OCI-LY7 (cell line): Measurements from ENCODE around the gene TANGO2. TPM values are rescaled to one million over a fixed set of nuclear protein-coding genes. Genes with fewer than 3 reads are reported as not detected.

Source experiments
- BruUV-seq: library from RNA; stranded (reverse); fragments of 400-500 nt; replicated peaks from 2 replicates; lab custom pipeline; 2021; lab: Mats Ljungman, UMichigan
- CTCF ChIA-PET: fragments of 300-600 bp; sonication (Branson Sonifier 250); formaldehyde crosslinking; loops from one replicate; lab custom pipeline; 2022; ENCODE audit warnings: antibody characterized with exemption; ENCODE audit not compliant: unreplicated experiment; lab: Charles Lee
- POLR2A ChIA-PET: fragments of 300-600 bp; sonication (Branson Sonifier 250); formaldehyde crosslinking; loops from one replicate; lab custom pipeline; 2022; ENCODE audit warnings: antibody characterized with exemption; lab: Charles Lee
- DNase-seq: peaks from one replicate; pipeline ENCODE4 v3.0.0-alpha.2; 2015; ENCODE audit warnings: low spot score
- H2AFZ ChIP-seq: fragments of 200-600 bp; sonication (generic), shearing (Covaris generic); 2 replicates; pipeline ENCODE4 v1.6.1; 2014; ENCODE audit warnings: mild to moderate bottlenecking, antibody characterized with exemption, low read length, moderate library complexity
- H3K27ac ChIP-seq: fragments of 200-600 bp; sonication (generic); 2 replicates; pipeline ENCODE4 v1.5.1; 2014; ENCODE audit warnings: mixed run types, low read depth, mild to moderate bottlenecking, moderate library complexity, low read length, inconsistent platforms; ENCODE audit not compliant: poor library complexity, severe bottlenecking
- H3K36me3 ChIP-seq: fragments of 200-600 bp; sonication (generic); 2 replicates; pipeline ENCODE4 v1.6.1; 2014; ENCODE audit warnings: mild to moderate bottlenecking, antibody characterized with exemption, low read length, moderate library complexity, mixed read lengths; ENCODE audit not compliant: insufficient read depth
- H3K4me1 ChIP-seq: fragments of 200-600 bp; sonication (generic); 2 replicates; pipeline ENCODE4 v1.5.1; 2014; ENCODE audit warnings: mild to moderate bottlenecking, low read length; ENCODE audit not compliant: insufficient read depth, poor library complexity, severe bottlenecking
- H3K4me2 ChIP-seq: fragments of 200-600 bp; sonication (generic); 2 replicates; pipeline ENCODE4 v1.6.1; 2014; ENCODE audit warnings: mild to moderate bottlenecking, low read length
- H3K4me3 ChIP-seq: fragments of 200-600 bp; sonication (generic); 2 replicates; pipeline ENCODE4 v1.5.1; 2014; ENCODE audit warnings: mild to moderate bottlenecking, low read depth, low read length; ENCODE audit not compliant: poor library complexity, severe bottlenecking
- H3K79me2 ChIP-seq: fragments of 200-600 bp; sonication (generic); 2 replicates; pipeline ENCODE4 v1.6.1; 2016; ENCODE audit warnings: low read depth, mild to moderate bottlenecking, low read length, moderate library complexity, mixed read lengths; ENCODE audit not compliant: insufficient read depth
- H3K9me2 ChIP-seq: fragments of 200-600 bp; sonication (generic); 2 replicates; pipeline ENCODE4 v1.6.1; 2016; ENCODE audit warnings: mild to moderate bottlenecking, low read length, mixed read lengths; ENCODE audit not compliant: insufficient read depth
- H3K9me3 ChIP-seq: fragments of 200-600 bp; sonication (generic); 2 replicates; pipeline ENCODE4 v1.6.1; 2014; ENCODE audit warnings: mild to moderate bottlenecking, mixed run types, low read length, mixed read lengths
- H4K20me1 ChIP-seq: fragments of 200-600 bp; sonication (generic); 2 replicates; pipeline ENCODE4 v1.6.1; 2014; ENCODE audit warnings: mild to moderate bottlenecking, antibody characterized with exemption, low read length, moderate library complexity, mixed read lengths; ENCODE audit not compliant: insufficient read depth
- CTCF ChIP-seq: fragments of 200-600 bp; sonication (generic); conservative IDR thresholded peaks from 2 replicates; pipeline ENCODE4 v1.5.1; 2014; ENCODE audit warnings: mild to moderate bottlenecking, antibody characterized with exemption, low read length, moderate library complexity, mixed read lengths
- EZH2phosphoT487 ChIP-seq: fragments of 200-600 bp; sonication (generic); IDR thresholded peaks from 2 replicates; pipeline ENCODE4 v1.6.1; 2018; ENCODE audit warnings: low read depth, borderline replicate concordance, mild to moderate bottlenecking, mixed run types, antibody characterized with exemption, low read length, moderate library complexity, mixed read lengths
- intact Hi-C: fragments of 100-400 bp; cut with micrococcal nuclease; formaldehyde crosslinking; loops from one replicate; pipeline ENCODE4 v1.10.0; 2022; ENCODE audit not compliant: unreplicated experiment
- total RNA-seq, 2 experiments: library from RNA; depleted of rRNA in 1 of 2; stranded (reverse); fragments of >200 nt in 1 of 2; shearing (Covaris generic) in 1 of 2; gene quantifications; 2 replicates each; pipeline ENCODE4 v1.2.3, GENCODE V29; 2014 to 2022

Gene TANGO2
- total RNA-seq, 2 experiments from 2014 or later: 18.3 to 23.3 TPM

- Histone ChIP-seq H2AFZ (no peak overlapping the region), H3K9me2 (no peaks in the 10 kb centered on the region), H3K27ac (no peak overlapping the region), H3K4me2 (no peak overlapping the region), H3K79me2 (no peaks in the 10 kb centered on the region), H3K36me3 (peaks cover 95% of the 10 kb centered on the region), H3K4me3 (no peak overlapping the region), H3K9me3 (peaks cover 10% of the 10 kb centered on the region; the same call in 1 of the 2 replicates), H3K4me1 (no peaks in the 10 kb centered on the region), H4K20me1 (no peaks in the 10 kb centered on the region)
- no peak for TF ChIP-seq EZH2phosphoT487
- no peak for TF ChIP-seq CTCF
- BruUV-seq: no TSS peak
- CTCF ChIA-PET: no interaction called here
- POLR2A ChIA-PET: no interaction called here
- no peak for DNase-seq
- intact Hi-C loops: no loop called here
These were observed 75.9 kb downstream of the TANGO2 start for GRCh38 chr22:20096574-20097420.

GRCh38 chr22:20099099-20099711 lies 78.3 kb downstream of the TANGO2 start:
- Histone ChIP-seq H3K27ac (no peak overlapping the region), H2AFZ (no peak overlapping the region), H3K9me2 (no peaks in the 10 kb centered on the region), H3K4me1 (no peaks in the 10 kb centered on the region), H3K9me3 (peaks cover 10% of the 10 kb centered on the region; the same call in 1 of the 2 replicates), H3K4me2 (no peak overlapping the region), H3K79me2 (no peaks in the 10 kb centered on the region), H3K4me3 (no peak overlapping the region), H3K36me3 (peaks cover 88% of the 10 kb centered on the region), H4K20me1 (no peaks in the 10 kb centered on the region)
- POLR2A ChIA-PET: interaction anchor here (0.6 kb wide), 1 partner anchor 30 kb away, joined by 4 read pairs; no protein-coding TSS in a partner anchor
- CTCF ChIA-PET: no interaction called here
- intact Hi-C loops: no loop called here
- no TSS peak for BruUV-seq
- no peak for TF ChIP-seq EZH2phosphoT487
- no peak for TF ChIP-seq CTCF
- DNase-seq: no peak
